Calu3 (cell line): Measurements from ENCODE around the gene GAS2. TPM values are rescaled to one million over a fixed set of nuclear protein-coding genes. Genes with fewer than 3 reads are reported as not detected.

Experiments
- BruUV-seq: library from RNA; stranded (reverse); fragments of 400-500 nt; replicated peaks from 2 replicates; lab custom pipeline; 2021; lab: Mats Ljungman, UMichigan
- CTCF ChIA-PET: fragments of 300-600 bp; sonication (Branson Sonifier 250); formaldehyde crosslinking; loops from one replicate; lab custom pipeline; 2022; ENCODE audit warnings: antibody characterized with exemption; lab: Charles Lee
- DNase-seq: peaks from one replicate; pipeline ENCODE4 v3.0.0; 2022
- H3K27ac Mint-ChIP-seq: one replicate; pipeline ENCODE4 v1.8.0; 2022; ENCODE audit warnings: mixed read lengths; ENCODE audit not compliant: unreplicated experiment
- H3K27me3 Mint-ChIP-seq: one replicate; pipeline ENCODE4 v1.8.0; 2022; ENCODE audit warnings: mixed read lengths; ENCODE audit not compliant: unreplicated experiment
- H3K36me3 Mint-ChIP-seq: one replicate; pipeline ENCODE4 v1.8.0; 2022; ENCODE audit warnings: mild to moderate bottlenecking, moderate library complexity, mixed read lengths; ENCODE audit not compliant: insufficient read depth, unreplicated experiment
- H3K4me1 Mint-ChIP-seq: one replicate; pipeline ENCODE4 v1.8.0; 2022; ENCODE audit warnings: mild to moderate bottlenecking, low read depth, mixed read lengths; ENCODE audit not compliant: unreplicated experiment
- H3K4me3 Mint-ChIP-seq: one replicate; pipeline ENCODE4 v1.8.0; 2022; ENCODE audit warnings: mild to moderate bottlenecking, low read depth, moderate library complexity, mixed read lengths; ENCODE audit not compliant: unreplicated experiment
- H3K9me3 Mint-ChIP-seq: one replicate; pipeline ENCODE4 v1.8.0; 2022; ENCODE audit warnings: low read depth, mixed read lengths; ENCODE audit not compliant: unreplicated experiment
- intact Hi-C: fragments of 100-400 bp; cut with micrococcal nuclease; formaldehyde crosslinking; loops from one replicate; pipeline ENCODE4 v1.10.0; 2022; ENCODE audit not compliant: unreplicated experiment
- total RNA-seq: library from RNA; stranded (reverse); gene quantifications from 2 replicates; pipeline ENCODE4 v1.2.3, GENCODE V29; 2022
- TF ChIP-seq, protein P1 (sequence below): fragments of 200-600 bp; IDR thresholded peaks from one replicate; pipeline ENCODE4 v1.8.0; 2022; ENCODE audit warnings: antibody characterized with exemption; ENCODE audit not compliant: unreplicated experiment

GAS2 gene
- total RNA-seq, 1 experiment from 2014 or later, result 3.9 TPM

GRCh38 chr11:22677153-22677903 lies 10.9 kb downstream of the GAS2 start:
- Mint-ChIP-seq H3K27me3 (no peaks in the 10 kb centered on the region), H3K27ac (no peak overlapping the region), H3K4me1 (peaks cover 31% of the 10 kb centered on the region), H3K36me3 (no peaks in the 10 kb centered on the region), H3K9me3 (no peaks in the 10 kb centered on the region), H3K4me3 (no peak overlapping the region)
- no TSS peak for BruUV-seq
- CTCF ChIA-PET, result no interaction called here
- intact Hi-C loops, result no loop called here
- TF ChIP-seq, protein P1, sequence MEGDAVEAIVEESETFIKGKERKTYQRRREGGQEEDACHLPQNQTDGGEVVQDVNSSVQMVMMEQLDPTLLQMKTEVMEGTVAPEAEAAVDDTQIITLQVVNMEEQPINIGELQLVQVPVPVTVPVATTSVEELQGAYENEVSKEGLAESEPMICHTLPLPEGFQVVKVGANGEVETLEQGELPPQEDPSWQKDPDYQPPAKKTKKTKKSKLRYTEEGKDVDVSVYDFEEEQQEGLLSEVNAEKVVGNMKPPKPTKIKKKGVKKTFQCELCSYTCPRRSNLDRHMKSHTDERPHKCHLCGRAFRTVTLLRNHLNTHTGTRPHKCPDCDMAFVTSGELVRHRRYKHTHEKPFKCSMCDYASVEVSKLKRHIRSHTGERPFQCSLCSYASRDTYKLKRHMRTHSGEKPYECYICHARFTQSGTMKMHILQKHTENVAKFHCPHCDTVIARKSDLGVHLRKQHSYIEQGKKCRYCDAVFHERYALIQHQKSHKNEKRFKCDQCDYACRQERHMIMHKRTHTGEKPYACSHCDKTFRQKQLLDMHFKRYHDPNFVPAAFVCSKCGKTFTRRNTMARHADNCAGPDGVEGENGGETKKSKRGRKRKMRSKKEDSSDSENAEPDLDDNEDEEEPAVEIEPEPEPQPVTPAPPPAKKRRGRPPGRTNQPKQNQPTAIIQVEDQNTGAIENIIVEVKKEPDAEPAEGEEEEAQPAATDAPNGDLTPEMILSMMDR, result no peak
- DNase-seq, result no peak

GRCh38 chr11:22680628-22681027 lies 14.2 kb downstream of the GAS2 start:
- no peak overlapping the region for H3K27ac Mint-ChIP-seq
- H3K9me3 Mint-ChIP-seq, result peaks cover 2% of the 10 kb centered on the region
- H3K36me3 Mint-ChIP-seq, result no peaks in the 10 kb centered on the region
- no peak for DNase-seq
- no peak overlapping the region for H3K4me3 Mint-ChIP-seq
- TF ChIP-seq, protein P1, result no peak
- BruUV-seq, result no TSS peak
- H3K4me1 Mint-ChIP-seq, result peaks cover 18% of the 10 kb centered on the region
- intact Hi-C loops, result no loop called here
- no peaks in the 10 kb centered on the region for H3K27me3 Mint-ChIP-seq
- CTCF ChIA-PET, result no interaction called here

GRCh38 chr11:22681281-22681812 lies 14.9 kb downstream of the GAS2 start:
- no peaks in the 10 kb centered on the region for H3K36me3 Mint-ChIP-seq
- TF ChIP-seq, protein P1, result no peak
- H3K9me3 Mint-ChIP-seq, result peaks cover 2% of the 10 kb centered on the region
- CTCF ChIA-PET, result no interaction called here
- H3K4me1 Mint-ChIP-seq, result peaks cover 12% of the 10 kb centered on the region
- H3K4me3 Mint-ChIP-seq, result no peak overlapping the region
- no peaks in the 10 kb centered on the region for H3K27me3 Mint-ChIP-seq
- no TSS peak for BruUV-seq
- intact Hi-C loops, result no loop called here
- no peak overlapping the region for H3K27ac Mint-ChIP-seq
- no peak for DNase-seq

GRCh38 chr11:22684082-22684481 lies 17.7 kb downstream of the GAS2 start:
- Mint-ChIP-seq H3K36me3 (no peaks in the 10 kb centered on the region), H3K27ac (no peak overlapping the region), H3K4me1 (peaks cover 12% of the 10 kb centered on the region), H3K9me3 (peaks cover 2% of the 10 kb centered on the region), H3K27me3 (no peaks in the 10 kb centered on the region), H3K4me3 (no peak overlapping the region)
- DNase-seq, result no peak
- no TSS peak for BruUV-seq
- TF ChIP-seq, protein P1, result no peak
- CTCF ChIA-PET, result no interaction called here
- intact Hi-C loops, result no loop called here
